GM12892 (cell line): Measurements from ENCODE around the gene ARHGAP35.

Source experiments
- POLR2A ChIP-seq: IDR thresholded peaks from 2 replicates; pipeline ENCODE4 v1.6.1; 2011; ENCODE audit warnings: low read depth, low read length, control low read depth
- POLR2AphosphoS5 ChIP-seq: IDR thresholded peaks from 2 replicates; pipeline ENCODE4 v1.6.1; 2011; ENCODE audit warnings: low read depth, low read length, control low read depth

GRCh38 chr19:46900341-46900740, 39.5 kb downstream of the ARHGAP35 start:
- TF ChIP-seq POLR2A (no peak), POLR2AphosphoS5 (no peak)
